A549 (cell line): ENCODE measurements around the gene COL2A1. TPM values are rescaled to one million over a fixed set of nuclear protein-coding genes. Genes with fewer than 3 reads are reported as not detected.
A peak's percentile ranks its signal among the peaks of the same experiment; 100 is the strongest.

ENCODE experiments used
- ATAC-seq, 2 experiments: fragments of 200-7000 bp in 1 of 2; fragments of >200 bp in 1 of 2; cut with Nextera tagmentation in 1 of 2; cut with Tn5 transposase in 1 of 2; 3 replicates each; pipeline versions ENCODE4 v1.8.0 to v1.9.1; 2018 to 2020; ENCODE audit warnings: mild to moderate bottlenecking in 1 of 2, moderate library complexity in 1 of 2
- CTCF ChIA-PET: fragments of 300-600 bp; sonication (Branson Sonifier 250); formaldehyde crosslinking; extraction: SDS; loops from one replicate; lab custom pipeline; 2021; ENCODE audit warnings: antibody characterized with exemption, inconsistent platforms; lab: Yijun Ruan, JAX
- POLR2A ChIA-PET: fragments of 350-600 bp; formaldehyde crosslinking; extraction: SDS; loops from one replicate; lab custom pipeline; 2021; ENCODE audit warnings: antibody characterized with exemption, inconsistent platforms; lab: Yijun Ruan, JAX
- DNase-seq, 2 experiments: peaks; one replicate each; pipeline versions ENCODE4 v3.0.0 to v3.0.0-alpha.2; 2011 to 2016; ENCODE audit warnings: low read depth in 1 of 2, low spot score in 1 of 2
- FAIRE-seq: peaks from 2 replicates; lab custom pipeline; 2011; peaks lifted over from hg19 to GRCh38; lab: Jason Lieb, UNC
- H3K27ac ChIP-seq, 2 experiments: fragments of >200 bp; sonication (Bioruptor Twin); formaldehyde crosslinking; 3 replicates each; pipeline ENCODE4 v1.5.1; 2016 to 2017
- H3K4me1 ChIP-seq: fragments of >200 bp; sonication (Bioruptor Twin); formaldehyde crosslinking; 3 replicates; pipeline ENCODE4 v1.6.1; 2016
- H3K4me2 ChIP-seq: fragments of >200 bp; sonication (Bioruptor Twin); formaldehyde crosslinking; 3 replicates; pipeline ENCODE4 v1.6.1; 2016
- H3K4me3 ChIP-seq: fragments of >200 bp; sonication (Bioruptor Twin); formaldehyde crosslinking; 3 replicates; pipeline ENCODE4 v1.5.1; 2016
- H3K9me3 ChIP-seq: fragments of >200 bp; sonication (Bioruptor Twin); formaldehyde crosslinking; 3 replicates; pipeline ENCODE4 v1.6.1; 2016
- BHLHE40 ChIP-seq: IDR thresholded peaks from 2 replicates; pipeline ENCODE4 v1.6.1; 2012; ENCODE audit warnings: low read depth, low read length, inconsistent platforms
- CHD2 ChIP-seq: fragments of 150-350 bp; IDR thresholded peaks from 2 replicates; pipeline ENCODE4 v1.6.1; 2014; ENCODE audit warnings: low read length; ENCODE audit not compliant: partially characterized antibody
- EHMT2 ChIP-seq: fragments of 200-600 bp; sonication (generic); IDR thresholded peaks from 2 replicates; pipeline ENCODE4 v1.6.1; 2016; ENCODE audit warnings: antibody characterized with exemption, low read depth, mild to moderate bottlenecking, moderate library complexity
- ELK1 ChIP-seq: fragments of 150-350 bp; IDR thresholded peaks from 2 replicates; pipeline ENCODE4 v1.6.1; 2014; ENCODE audit warnings: low read depth, mild to moderate bottlenecking, low read length
- FOSL2 ChIP-seq, 2 experiments: fragments of 450-650 bp in 1 of 2; fragments of >200 bp in 1 of 2; sonication (Bioruptor Twin) in 1 of 2; formaldehyde crosslinking; IDR thresholded peaks; 2 replicates each; pipeline versions ENCODE4 v1.5.0 to v1.6.1; 2016 to 2020; ENCODE audit warnings: mild to moderate bottlenecking in 1 of 2, moderate library complexity in 1 of 2
- GATA3 ChIP-seq: IDR thresholded peaks from 2 replicates; pipeline ENCODE4 v1.6.1; 2012; ENCODE audit warnings: borderline replicate concordance
- HEYL ChIP-seq: fragments of 250-450 bp; sonication (Bioruptor Pico); IDR thresholded peaks from 2 replicates; pipeline ENCODE4 v1.8.0; 2021; ENCODE audit warnings: mild to moderate bottlenecking, moderate library complexity
- HMGXB4 ChIP-seq: fragments of 250-450 bp; sonication (Bioruptor Pico); IDR thresholded peaks from 2 replicates; pipeline ENCODE4 v1.5.0; 2021; ENCODE audit warnings: mild to moderate bottlenecking, moderate library complexity, borderline replicate concordance
- HOXB13 ChIP-seq: fragments of 250-450 bp; sonication (Bioruptor Pico); IDR thresholded peaks from 2 replicates; pipeline ENCODE4 v1.5.0; 2020; ENCODE audit warnings: low read depth, mild to moderate bottlenecking, moderate library complexity
- JUN ChIP-seq, 2 experiments: fragments of >200 bp; sonication (Bioruptor Twin); formaldehyde crosslinking; IDR thresholded peaks; 2 replicates in 1 of 2; 3 replicates in 1 of 2; pipeline ENCODE4 v1.6.1; 2016 to 2017
- KDM5A ChIP-seq: fragments of 200-600 bp; sonication (generic); IDR thresholded peaks from 2 replicates; pipeline ENCODE4 v1.6.1; 2016; ENCODE audit warnings: antibody characterized with exemption, mild to moderate bottlenecking
- MAZ ChIP-seq: fragments of 150-350 bp; IDR thresholded peaks from 2 replicates; pipeline ENCODE4 v1.6.1; 2014; ENCODE audit warnings: antibody characterized with exemption, low read depth, low read length, borderline replicate concordance
- MYC ChIP-seq: IDR thresholded peaks from 2 replicates; pipeline ENCODE4 v1.6.1; 2012; ENCODE audit warnings: mild to moderate bottlenecking, inconsistent platforms, low read length, improper control_type of control experiment, borderline replicate concordance
- NFE2L2 ChIP-seq: fragments of 150-350 bp; conservative IDR thresholded peaks from 2 replicates; pipeline ENCODE4 v1.6.1; 2014; ENCODE audit warnings: low read length
- NPAS2 ChIP-seq: fragments of 250-450 bp; sonication (Bioruptor Pico); IDR thresholded peaks from 2 replicates; pipeline ENCODE4 v1.8.0; 2022; ENCODE audit warnings: mild to moderate bottlenecking, moderate library complexity, borderline replicate concordance
- RARB ChIP-seq: fragments of 250-450 bp; sonication (Bioruptor Pico); IDR thresholded peaks from 2 replicates; pipeline ENCODE4 v1.8.0; 2021; ENCODE audit warnings: mild to moderate bottlenecking, moderate library complexity
- RCOR1 ChIP-seq: fragments of 150-350 bp; IDR thresholded peaks from 2 replicates; pipeline ENCODE4 v1.6.1; 2014; ENCODE audit warnings: antibody characterized with exemption, low read length, low read depth
- RFX5 ChIP-seq: fragments of 450-650 bp; IDR thresholded peaks from 2 replicates; pipeline ENCODE4 v1.7.1; 2014; ENCODE audit warnings: antibody characterized with exemption, mild to moderate bottlenecking, moderate library complexity
- RNF2 ChIP-seq: fragments of 200-600 bp; sonication (generic); IDR thresholded peaks from 2 replicates; pipeline ENCODE4 v1.6.1; 2016; ENCODE audit warnings: low read depth, mild to moderate bottlenecking, antibody characterized with exemption, moderate library complexity, borderline replicate concordance
- ZFP36 ChIP-seq: fragments of 450-650 bp; IDR thresholded peaks from 2 replicates; pipeline ENCODE4 v1.6.1; 2014; ENCODE audit warnings: borderline replicate concordance; ENCODE audit not compliant: partially characterized antibody
- ZNF302 ChIP-seq: fragments of 250-450 bp; sonication (Bioruptor Pico); IDR thresholded peaks from 2 replicates; pipeline ENCODE4 v1.9.0; 2021; ENCODE audit warnings: inconsistent platforms, mild to moderate bottlenecking, moderate library complexity
- WGBS: methylation state at CpG from one replicate; pipeline ENCODE4 v1.1.6; 2017; ENCODE audit errors: missing lambda C conversion rate; 5-methylcytosine and 5-hydroxymethylcytosine counted together
- polyA plus RNA-seq, 4 experiments: library from polyadenylated mRNA; depleted of rRNA in 3 of 4; stranded (reverse); fragments of >200 nt; fragmentation: RNase III in 1 of 4; extraction: RNeasy Plus Mini Kit Qiagen cat#74134 plus additional on column Dnase treatment in 1 of 4; gene quantifications; 2 replicates in 3 of 4; 3 replicates in 1 of 4; pipeline ENCODE4 v1.2.3, GENCODE V29; 2011 to 2017
- TF ChIP-seq, protein P1 (sequence below): fragments of 250-450 bp; sonication (Bioruptor Pico); IDR thresholded peaks from 2 replicates; pipeline ENCODE4 v1.5.0; 2020; ENCODE audit warnings: low read depth, mild to moderate bottlenecking, moderate library complexity
- TF ChIP-seq, protein P2 (sequence below): fragments of >200 bp; sonication (Bioruptor Twin); formaldehyde crosslinking; IDR thresholded peaks from 3 replicates; pipeline ENCODE4 v1.6.1; 2016
- TF ChIP-seq, protein P3 (sequence below): fragments of >200 bp; sonication (Bioruptor Twin); formaldehyde crosslinking; IDR thresholded peaks from 2 replicates; pipeline ENCODE4 v1.6.1; 2016

COL2A1 gene
- polyA plus RNA-seq, 2 of the 4 experiments (the other 2 are of a cell fraction): 0.01 TPM; not detected in 1

GRCh38 chr12:47972895-47973294, 31.4 kb downstream of the COL2A1 start:
- ATAC-seq: no peak
- no peak overlapping the region for H3K4me3 ChIP-seq
- no peak overlapping the region for H3K4me2 ChIP-seq
- no peak for DNase-seq
- ChIA-PET POLR2A (no interaction called here), CTCF (no interaction called here)
- no peak for FAIRE-seq
- TF ChIP-seq EHMT2: no peak
- TF ChIP-seq HEYL (CRISPR knock-in tag): no peak
- TF ChIP-seq CHD2: no peak
- TF ChIP-seq ZNF302: no peak
- no peak for TF ChIP-seq ZFP36
- TF ChIP-seq JUN (IDR thresholded peaks at IDR 0.05): no peak
- TF ChIP-seq, protein P1, sequence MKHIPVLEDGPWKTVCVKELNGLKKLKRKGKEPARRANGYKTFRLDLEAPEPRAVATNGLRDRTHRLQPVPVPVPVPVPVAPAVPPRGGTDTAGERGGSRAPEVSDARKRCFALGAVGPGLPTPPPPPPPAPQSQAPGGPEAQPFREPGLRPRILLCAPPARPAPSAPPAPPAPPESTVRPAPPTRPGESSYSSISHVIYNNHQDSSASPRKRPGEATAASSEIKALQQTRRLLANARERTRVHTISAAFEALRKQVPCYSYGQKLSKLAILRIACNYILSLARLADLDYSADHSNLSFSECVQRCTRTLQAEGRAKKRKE (CRISPR knock-in tag): no peak
- no peak for TF ChIP-seq NPAS2 (CRISPR knock-in tag)
- TF ChIP-seq RFX5: no peak
- no peaks in the 10 kb centered on the region for H3K9me3 ChIP-seq
- WGBS: 64% methylated on average over 6 of the region's 6 CpGs
- H3K27ac ChIP-seq: no peak overlapping the region
- no peaks in the 10 kb centered on the region for H3K4me1 ChIP-seq

DNA sequence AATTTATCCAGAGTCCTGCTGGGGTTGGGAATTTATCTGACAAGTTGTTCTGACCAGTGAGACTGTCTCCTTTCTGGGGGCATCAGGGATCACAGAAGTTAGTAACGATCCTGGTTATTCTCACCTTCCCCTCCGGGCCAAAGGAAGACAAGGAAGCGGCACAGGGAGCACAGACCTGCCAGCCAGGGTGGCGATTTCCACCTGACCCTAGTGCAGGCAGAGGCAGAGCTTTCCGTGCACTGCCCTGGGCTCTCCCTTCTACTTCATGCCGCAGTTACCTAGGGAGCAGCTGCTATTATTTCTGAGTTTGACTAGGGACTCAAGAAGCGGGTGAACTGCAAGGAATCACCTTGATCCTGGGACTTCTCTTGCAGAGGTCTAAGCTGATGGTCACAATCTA, 33.4 kb downstream of the COL2A1 start:
- Histone ChIP-seq H3K4me1 (no peaks in the 10 kb centered on the region), H3K4me2 (no peak overlapping the region), H3K9me3 (no peaks in the 10 kb centered on the region), H3K27ac (no peak overlapping the region), H3K4me3 (no peak overlapping the region)
- no peak for DNase-seq
- WGBS: 89% methylated on average over 7 of the region's 7 CpGs
- ATAC-seq: no peak
- POLR2A ChIA-PET: no interaction called here
- TF ChIP-seq GATA3 (no peak), MYC (no peak), MAZ (no peak), RNF2 (no peak), ELK1 (no peak), HMGXB4 (CRISPR knock-in tag) (no peak), RARB (CRISPR knock-in tag) (no peak)
- FAIRE-seq: no peak
- CTCF ChIA-PET: interaction anchor here (1.6 kb wide), 1 partner anchor 22 kb away, joined by 3 read pairs; no protein-coding TSS in a partner anchor

GRCh38 chr12:47969845-47970244, 34.4 kb downstream of the COL2A1 start:
- DNase-seq (no peak), ATAC-seq (no peak), FAIRE-seq (peak; percentile 18)
- Histone ChIP-seq H3K4me2 (no peak overlapping the region), H3K9me3 (no peaks in the 10 kb centered on the region), H3K4me3 (no peak overlapping the region), H3K27ac (no peak overlapping the region), H3K4me1 (no peaks in the 10 kb centered on the region)
- WGBS: 90% methylated on average over 3 of the region's 3 CpGs
- POLR2A ChIA-PET: no interaction called here
- no peak for TF ChIP-seq FOSL2 (IDR thresholded peaks at IDR 0.05)
- TF ChIP-seq FOSL2 (CRISPR knock-in tag; IDR thresholded peaks at IDR 0.05): no peak
- no peak for TF ChIP-seq MYC
- TF ChIP-seq ZFP36: no peak
- no peak for TF ChIP-seq RCOR1
- TF ChIP-seq KDM5A: no peak
- TF ChIP-seq, protein P2, sequence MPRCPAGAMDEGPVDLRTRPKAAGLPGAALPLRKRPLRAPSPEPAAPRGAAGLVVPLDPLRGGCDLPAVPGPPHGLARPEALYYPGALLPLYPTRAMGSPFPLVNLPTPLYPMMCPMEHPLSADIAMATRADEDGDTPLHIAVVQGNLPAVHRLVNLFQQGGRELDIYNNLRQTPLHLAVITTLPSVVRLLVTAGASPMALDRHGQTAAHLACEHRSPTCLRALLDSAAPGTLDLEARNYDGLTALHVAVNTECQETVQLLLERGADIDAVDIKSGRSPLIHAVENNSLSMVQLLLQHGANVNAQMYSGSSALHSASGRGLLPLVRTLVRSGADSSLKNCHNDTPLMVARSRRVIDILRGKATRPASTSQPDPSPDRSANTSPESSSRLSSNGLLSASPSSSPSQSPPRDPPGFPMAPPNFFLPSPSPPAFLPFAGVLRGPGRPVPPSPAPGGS: no peak
- TF ChIP-seq HOXB13 (CRISPR knock-in tag): no peak
- TF ChIP-seq BHLHE40: no peak
- no peak for TF ChIP-seq NFE2L2
- TF ChIP-seq, protein P3, sequence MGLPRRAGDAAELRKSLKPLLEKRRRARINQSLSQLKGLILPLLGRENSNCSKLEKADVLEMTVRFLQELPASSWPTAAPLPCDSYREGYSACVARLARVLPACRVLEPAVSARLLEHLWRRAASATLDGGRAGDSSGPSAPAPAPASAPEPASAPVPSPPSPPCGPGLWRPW: no peak
- TF ChIP-seq, all 56 proteins: peak for 0
- CTCF ChIA-PET: interaction anchor here (1.1 to 2.0 kb wide), 3 partner anchors 15 to 21 kb away, joined by 3 to 10 read pairs (median 3); no protein-coding TSS in a partner anchor
